ENCODE results near the gene CHAF1B.
"Not testable (repeated sequence)": the region's sequence is repeated elsewhere in the genome, so short reads cannot be mapped to it uniquely, and the experiment has no call there.

CHAF1B gene

DNA sequence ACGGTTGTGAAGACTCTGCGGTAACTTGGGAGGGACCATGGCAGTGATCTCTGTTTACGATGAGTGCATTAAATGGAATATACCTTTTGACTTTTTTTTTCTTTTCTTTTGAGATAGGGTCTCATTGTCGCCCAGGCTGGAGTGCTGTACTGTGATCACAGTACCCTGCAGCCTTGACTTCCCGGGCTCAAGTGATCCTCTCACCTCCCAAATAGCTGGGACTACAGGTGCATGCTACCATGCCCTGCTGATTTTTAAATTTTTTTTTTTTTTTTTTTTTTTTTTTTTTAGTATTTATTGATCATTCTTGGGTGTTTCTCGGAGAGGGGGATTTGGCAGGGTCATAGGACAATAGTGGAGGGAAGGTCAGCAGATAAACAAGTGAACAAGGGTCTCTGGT, 6.5 kb downstream of the CHAF1B start:
- DNase-seq = not testable (repeated sequence)

GRCh38 chr21:36395353-36396111, 10.3 kb downstream of the CHAF1B start:
- no peak for DNase-seq

DNA sequence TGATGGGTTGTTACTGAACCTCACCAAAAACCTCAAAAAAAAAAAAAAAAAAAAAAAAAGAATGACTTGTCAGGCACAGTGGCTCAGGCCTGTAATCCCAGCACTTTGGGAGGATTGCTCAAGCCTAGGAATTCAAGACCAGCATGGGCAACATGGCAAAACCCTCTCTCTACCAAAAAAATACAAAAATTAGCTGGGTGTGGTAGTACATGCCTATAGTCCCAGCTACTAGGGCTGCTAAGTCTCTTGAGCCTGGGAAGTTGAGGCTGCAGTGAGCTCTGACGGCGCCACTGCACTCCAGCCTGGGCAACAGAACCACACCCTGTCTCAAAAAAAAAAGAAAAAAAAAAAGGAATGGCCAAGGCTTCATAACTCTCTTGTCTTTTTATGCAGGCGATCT, 11.1 kb downstream of the CHAF1B start:
- no peak for DNase-seq

- DNase-seq = no peak
Measured at GRCh38 chr21:36396971-36397370, 11.8 kb downstream of the CHAF1B start.

DNA sequence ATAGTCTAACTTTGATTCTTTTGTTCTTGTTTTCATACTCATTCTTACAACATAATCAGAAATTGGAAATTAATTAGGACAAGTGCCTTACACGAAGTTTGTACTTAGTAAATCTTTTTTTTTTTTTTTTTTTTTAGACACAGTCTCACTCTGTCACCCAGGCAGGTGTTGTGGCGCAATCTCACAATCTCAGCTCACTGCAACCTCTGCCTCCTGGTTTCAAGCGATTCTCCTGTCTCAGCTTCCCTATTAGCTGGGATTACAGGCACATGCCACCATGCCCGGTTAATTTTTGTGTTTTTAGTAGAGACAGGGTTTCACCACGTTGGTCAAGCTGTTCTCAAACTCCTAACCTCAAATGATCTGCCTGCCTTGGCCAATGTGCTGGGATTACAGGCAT, 12.4 kb downstream of the CHAF1B start:
- no peak for DNase-seq

DNA sequence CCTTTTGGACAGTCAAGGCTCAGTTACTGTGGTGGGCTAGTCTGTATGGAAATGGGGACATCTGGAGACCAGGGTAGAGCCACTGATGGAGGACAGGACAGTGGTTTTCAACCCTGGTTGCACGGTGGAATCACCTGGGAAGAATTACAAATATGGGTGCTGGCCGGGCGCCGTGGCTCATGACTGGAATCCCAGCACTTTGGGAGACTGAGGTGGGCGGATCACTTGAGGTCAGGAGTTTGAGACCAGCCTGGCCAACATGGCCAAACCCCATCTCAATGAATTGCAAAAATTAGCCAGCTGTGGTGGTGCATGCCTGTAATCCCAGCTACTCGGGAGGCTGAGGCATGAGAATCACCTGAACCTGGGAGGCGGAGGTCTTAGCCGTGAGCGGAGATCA, 14.5 kb downstream of the CHAF1B start:
- not testable (repeated sequence) for DNase-seq

DNA sequence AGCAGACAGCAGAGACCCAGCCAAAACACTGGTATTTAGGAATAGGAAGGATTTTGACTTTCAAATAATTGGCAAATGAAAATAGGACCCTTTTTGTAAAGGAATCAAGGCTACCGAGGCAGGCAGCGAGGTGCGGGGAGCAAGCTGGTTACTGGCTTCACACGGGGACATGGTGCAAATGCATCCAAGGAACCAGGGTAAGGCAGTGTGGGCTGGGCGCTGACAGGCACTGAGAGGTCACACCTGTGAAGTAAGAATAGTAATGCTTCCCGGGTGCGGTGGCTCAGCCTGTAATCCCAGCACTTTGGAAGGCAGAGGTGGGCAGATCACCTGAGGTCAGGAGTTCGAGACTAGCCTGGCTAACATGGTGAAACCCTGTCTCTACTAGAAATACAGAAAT, 15.5 kb downstream of the CHAF1B start:
- DNase-seq = no peak

DNA sequence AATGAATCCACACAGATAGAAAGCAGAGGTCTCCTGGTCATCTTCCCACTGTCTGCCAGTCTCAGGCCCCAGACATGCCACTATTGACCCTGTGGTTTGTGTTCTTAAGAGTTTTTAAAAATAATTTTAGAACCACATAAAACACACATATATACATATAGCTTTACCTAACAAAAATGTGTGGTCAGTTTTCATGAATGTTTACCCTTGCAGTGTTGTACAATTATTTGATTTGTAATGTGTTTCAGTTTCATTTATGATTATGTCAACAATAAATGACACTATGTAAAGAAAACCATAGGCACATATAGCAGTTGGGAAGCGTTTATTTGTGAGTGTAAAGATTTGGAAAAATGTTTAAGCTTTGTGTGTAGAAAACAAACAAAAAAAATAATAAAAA, 17.1 kb downstream of the CHAF1B start:
- DNase-seq = no peak

DNA sequence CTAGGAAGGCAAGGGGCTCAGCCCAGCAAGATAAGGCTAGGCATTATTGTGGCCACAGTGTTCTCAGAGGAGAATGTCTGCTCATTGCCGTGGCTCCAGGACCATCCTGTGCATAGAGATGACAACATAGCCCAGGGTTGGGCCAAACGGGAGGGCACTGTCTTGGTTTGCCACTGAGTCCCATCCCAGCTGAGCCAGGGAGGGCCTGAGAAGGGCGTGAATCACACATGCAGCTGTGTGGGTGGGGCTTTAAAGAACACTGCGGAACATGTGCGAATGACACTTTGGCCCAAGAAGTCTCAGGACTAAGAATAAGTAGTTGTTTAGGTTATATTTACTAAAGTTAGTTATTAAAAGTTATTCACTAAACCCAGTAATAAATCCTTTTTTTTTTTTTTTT, 18.5 kb downstream of the CHAF1B start:
- no peak for DNase-seq

DNA sequence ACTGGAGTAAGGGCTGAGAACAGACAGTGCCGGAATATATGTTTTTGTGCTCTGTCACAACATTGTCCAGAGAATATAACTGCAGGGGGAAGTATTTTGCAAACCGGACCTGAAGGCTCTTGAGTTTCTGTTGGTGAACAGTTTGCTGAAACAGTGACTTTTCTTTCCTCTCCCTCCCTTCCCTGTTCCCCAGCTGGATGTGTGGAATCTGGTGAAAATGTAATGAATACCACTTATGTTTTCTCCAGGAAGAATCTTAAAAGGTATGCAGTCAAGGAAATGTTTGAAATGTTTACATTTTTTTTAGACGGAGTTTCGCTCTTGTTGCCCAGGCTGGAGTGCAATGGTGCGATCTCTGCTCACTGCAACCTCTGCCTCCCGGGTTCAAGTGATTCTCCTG, 23.4 kb downstream of the CHAF1B start:
- DNase-seq = no peak

GRCh38 chr21:36411301-36411700, 26.1 kb downstream of the CHAF1B start:
- no peak for DNase-seq

DNA sequence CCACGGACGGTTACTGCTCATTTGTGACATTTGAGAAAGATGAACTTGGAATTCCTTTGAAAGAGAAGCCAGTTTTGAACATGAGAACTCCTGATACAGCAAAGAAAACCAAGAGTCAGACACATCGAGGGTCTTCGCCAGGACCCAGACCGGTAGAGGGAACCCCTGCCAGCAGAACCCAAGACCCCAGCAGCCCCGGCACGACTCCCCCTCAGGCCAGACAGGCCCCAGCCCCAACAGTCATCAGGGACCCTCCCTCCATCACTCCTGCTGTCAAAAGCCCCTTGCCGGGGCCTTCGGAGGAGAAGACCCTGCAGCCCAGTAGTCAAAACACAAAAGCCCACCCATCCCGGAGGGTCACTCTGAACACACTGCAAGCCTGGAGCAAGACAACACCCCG, 27.7 kb downstream of the CHAF1B start:
- DNase-seq = no peak

DNA sequence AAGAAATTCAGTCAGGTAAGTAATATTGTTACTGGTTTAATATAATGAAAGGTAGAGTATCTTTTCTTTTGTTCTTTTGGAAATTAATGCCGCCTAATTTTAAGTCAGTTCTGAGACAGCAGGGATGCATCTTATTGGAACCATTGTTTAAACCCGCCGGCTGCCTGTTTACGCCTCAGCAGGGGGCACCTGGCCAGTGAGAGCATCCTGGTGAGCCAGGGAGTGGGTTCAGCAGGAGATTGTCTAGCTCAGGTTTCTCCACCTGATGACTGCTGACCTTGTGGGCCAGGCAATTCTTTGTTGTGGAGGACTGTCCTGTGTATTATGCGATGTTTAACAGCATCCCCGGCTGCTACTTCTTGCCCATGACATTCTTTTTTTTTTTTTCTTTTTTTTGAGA, 30.2 kb downstream of the CHAF1B start:
- no peak for DNase-seq

GRCh38 chr21:36419241-36419640, 34.0 kb downstream of the CHAF1B start:
- no peak for DNase-seq

- DNase-seq = peak; percentile 33 to 56
Measured at GRCh38 chr21:36419996-36420395, 34.8 kb downstream of the CHAF1B start.

DNA sequence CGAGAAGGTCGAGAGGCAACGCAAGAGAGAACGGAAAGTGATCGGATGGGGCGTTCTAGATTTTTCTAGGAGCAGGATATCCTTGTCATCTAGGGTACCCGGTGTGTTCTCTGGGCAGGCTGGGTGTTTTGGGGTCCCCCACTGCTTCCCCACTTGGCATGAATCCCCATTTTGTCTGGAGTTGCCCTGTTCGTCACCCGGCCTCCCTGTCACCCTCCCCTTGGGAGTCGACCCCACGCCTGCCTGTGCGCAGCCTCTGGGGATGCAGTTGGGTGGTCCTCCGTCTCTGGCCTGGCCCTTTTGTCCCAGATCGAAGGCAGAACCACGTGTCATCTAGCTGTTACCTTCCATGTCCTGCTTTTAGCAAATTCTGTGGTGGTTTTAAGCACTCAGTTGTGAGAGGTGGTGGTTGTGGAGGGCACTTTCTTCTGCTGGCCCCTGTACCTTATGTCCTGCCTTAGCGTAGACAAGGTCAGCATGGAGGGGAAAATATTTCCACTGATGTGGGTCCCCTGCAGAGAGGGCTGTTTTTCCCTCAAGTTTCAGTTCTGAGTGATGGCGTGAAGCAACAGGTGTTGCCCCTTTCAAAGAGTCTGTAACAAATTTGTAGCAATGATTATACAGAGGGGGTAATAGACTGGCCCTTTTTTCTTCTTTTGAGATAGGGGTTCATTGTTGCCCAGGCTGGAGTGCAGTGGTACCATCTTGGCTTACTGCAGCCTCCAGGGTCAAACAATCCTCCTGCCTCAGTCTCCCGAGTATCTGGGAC, 35.6 kb downstream of the CHAF1B start:
- no peak for DNase-seq

- DNase-seq = peak in 1 of 2 donors; percentile 19
Measured at GRCh38 chr21:36422279-36423098, 37.3 kb downstream of the CHAF1B start.

- DNase-seq = no peak
Measured at GRCh38 chr21:36423771-36424433, 38.7 kb downstream of the CHAF1B start.

DNA sequence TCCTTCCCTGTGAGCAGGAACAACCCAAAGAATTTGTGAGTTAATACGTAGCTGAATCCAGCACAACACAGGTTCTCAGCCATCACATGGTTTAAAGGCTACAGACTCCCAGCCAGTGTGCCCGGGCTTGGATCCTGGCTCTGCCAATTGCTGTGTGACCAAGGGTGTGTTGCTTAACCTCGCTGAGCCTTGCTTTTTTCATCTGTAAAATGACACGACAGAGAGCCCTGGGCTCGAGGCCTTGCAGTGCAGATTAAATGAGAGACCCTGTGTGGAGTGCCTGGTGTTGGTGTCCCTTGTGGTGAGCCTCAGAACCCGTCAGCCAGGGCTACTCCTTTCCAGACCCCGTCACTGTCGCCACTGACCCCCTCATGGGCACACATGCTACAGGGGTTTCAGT, 39.4 kb downstream of the CHAF1B start:
- no peak for DNase-seq

DNA sequence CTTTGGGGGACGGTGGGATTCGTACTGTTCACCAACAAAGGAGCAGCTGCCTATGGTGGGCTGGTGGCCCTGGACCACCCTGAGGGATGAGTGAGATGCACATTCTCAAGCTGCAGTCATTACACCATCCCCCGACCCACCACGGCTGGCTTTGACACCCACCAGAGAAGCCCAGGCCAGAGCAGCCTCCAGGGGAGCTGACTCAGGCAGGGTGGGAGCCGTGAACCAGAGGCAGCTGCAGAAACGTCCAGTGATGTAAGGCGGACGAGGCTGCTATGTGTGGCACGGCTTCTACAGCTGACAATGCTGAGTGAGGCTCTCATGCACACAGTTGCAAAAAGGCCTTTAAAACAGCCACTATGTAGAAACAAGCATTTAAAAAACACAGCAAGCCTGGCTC, 40.1 kb downstream of the CHAF1B start:
- no peak for DNase-seq

GRCh38 chr21:36427502-36427901, 42.3 kb downstream of the CHAF1B start:
- no peak for DNase-seq

GRCh38 chr21:36428761-36429432, 43.7 kb downstream of the CHAF1B start:
- no peak for DNase-seq
